ENCODE results near the gene MAP2K5. TPM values are rescaled to one million over a fixed set of nuclear protein-coding genes. Genes with fewer than 3 reads are reported as not detected.

The MAP2K5 gene
- total and polyA plus RNA-seq, 2 experiments from 2014 or later = 6.8 to 13.6 TPM

DNA sequence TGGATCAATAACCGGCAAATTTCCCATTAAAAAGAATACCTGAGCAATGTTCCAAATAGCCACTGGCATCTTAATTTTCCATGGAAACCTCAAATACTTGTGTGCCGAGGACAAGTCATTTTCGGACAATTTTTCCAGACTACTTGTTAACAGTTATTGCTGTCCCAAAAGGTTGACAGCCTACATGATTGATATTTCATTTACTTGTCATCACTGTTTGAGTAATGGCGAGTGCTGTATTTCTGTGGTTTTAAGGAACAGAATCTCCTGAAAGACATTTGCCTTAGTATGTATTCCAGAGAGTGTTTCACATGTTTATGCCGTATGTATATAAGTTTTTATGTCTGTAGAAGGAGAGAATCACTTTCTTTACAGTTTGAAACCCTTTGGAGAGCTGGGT, 36.7 kb downstream of the MAP2K5 start:
- Histone ChIP-seq H3K27me3 (no peaks in the 10 kb centered on the region), H3K4me1 (ENCODE audit: low read depth) (no peaks in the 10 kb centered on the region), H3K4me3 (no peak overlapping the region), H3K9me3 (ENCODE audit: low read depth) (no peaks in the 10 kb centered on the region), H3K36me3 (no peaks in the 10 kb centered on the region), H3K27ac (no peak overlapping the region)
- TF ChIP-seq, protein P1, sequence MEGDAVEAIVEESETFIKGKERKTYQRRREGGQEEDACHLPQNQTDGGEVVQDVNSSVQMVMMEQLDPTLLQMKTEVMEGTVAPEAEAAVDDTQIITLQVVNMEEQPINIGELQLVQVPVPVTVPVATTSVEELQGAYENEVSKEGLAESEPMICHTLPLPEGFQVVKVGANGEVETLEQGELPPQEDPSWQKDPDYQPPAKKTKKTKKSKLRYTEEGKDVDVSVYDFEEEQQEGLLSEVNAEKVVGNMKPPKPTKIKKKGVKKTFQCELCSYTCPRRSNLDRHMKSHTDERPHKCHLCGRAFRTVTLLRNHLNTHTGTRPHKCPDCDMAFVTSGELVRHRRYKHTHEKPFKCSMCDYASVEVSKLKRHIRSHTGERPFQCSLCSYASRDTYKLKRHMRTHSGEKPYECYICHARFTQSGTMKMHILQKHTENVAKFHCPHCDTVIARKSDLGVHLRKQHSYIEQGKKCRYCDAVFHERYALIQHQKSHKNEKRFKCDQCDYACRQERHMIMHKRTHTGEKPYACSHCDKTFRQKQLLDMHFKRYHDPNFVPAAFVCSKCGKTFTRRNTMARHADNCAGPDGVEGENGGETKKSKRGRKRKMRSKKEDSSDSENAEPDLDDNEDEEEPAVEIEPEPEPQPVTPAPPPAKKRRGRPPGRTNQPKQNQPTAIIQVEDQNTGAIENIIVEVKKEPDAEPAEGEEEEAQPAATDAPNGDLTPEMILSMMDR (IDR thresholded peaks at IDR 0.05; ENCODE audit: low read depth, low read length) = no peak
- DNase-seq (ENCODE audit: low read depth in 1 of 2, low spot score in 1 of 2) = no peak

DNA sequence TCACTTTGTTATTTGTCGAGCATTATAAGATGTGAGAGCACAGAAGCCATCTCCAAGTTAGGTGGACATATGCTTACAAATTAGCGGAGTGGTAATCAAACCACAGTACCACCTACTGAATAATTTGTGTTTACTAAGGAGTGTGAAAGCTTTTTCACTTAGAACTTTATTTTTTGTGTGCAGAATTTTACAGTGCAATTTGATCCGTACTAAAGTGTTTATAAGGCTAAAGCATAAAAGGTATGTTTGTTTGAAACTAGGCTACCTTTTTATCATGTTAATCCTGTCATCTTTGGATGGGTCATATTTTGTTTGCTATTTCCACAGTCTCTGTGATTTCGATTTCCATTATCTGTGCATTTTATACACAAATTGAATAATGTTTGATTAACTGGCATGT, 37.5 kb downstream of the MAP2K5 start:
- TF ChIP-seq, protein P1 (IDR thresholded peaks at IDR 0.05; ENCODE audit: low read depth, low read length) = no peak
- no peaks in the 10 kb centered on the region for H3K4me1 ChIP-seq (ENCODE audit: low read depth)
- no peaks in the 10 kb centered on the region for H3K9me3 ChIP-seq (ENCODE audit: low read depth)
- H3K27me3 ChIP-seq = no peaks in the 10 kb centered on the region
- no peak overlapping the region for H3K27ac ChIP-seq
- DNase-seq (ENCODE audit: low read depth in 1 of 2, low spot score in 1 of 2) = no peak
- H3K4me3 ChIP-seq = no peak overlapping the region
- H3K36me3 ChIP-seq = no peaks in the 10 kb centered on the region

DNA sequence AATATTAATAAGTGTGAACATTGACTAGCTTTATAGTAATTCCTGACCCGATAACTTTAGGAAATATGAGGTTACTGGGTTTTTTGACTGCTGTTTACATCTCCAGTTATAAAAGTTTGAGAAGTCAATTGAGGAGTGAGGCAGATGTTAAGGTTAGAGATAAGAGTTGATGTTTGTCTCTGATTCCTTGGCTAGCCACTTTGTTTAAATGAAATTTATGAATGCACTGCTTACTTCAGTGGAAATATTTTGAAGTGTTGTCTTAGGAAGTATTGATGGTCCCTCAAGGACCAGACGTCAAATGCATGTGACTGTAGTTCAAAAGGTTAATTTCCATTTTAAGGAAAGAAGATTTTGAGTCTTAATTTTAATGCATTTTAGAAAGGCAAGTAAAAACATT, 41.7 kb downstream of the MAP2K5 start:
- no peaks in the 10 kb centered on the region for H3K4me1 ChIP-seq (ENCODE audit: low read depth)
- H3K36me3 ChIP-seq = no peaks in the 10 kb centered on the region
- no peaks in the 10 kb centered on the region for H3K27me3 ChIP-seq
- DNase-seq (ENCODE audit: low read depth in 1 of 2, low spot score in 1 of 2) = no peak
- no peak overlapping the region for H3K27ac ChIP-seq
- H3K9me3 ChIP-seq (ENCODE audit: low read depth) = no peaks in the 10 kb centered on the region
- H3K4me3 ChIP-seq = no peak overlapping the region
- TF ChIP-seq, protein P1 (IDR thresholded peaks at IDR 0.05; ENCODE audit: low read depth, low read length) = no peak

DNA sequence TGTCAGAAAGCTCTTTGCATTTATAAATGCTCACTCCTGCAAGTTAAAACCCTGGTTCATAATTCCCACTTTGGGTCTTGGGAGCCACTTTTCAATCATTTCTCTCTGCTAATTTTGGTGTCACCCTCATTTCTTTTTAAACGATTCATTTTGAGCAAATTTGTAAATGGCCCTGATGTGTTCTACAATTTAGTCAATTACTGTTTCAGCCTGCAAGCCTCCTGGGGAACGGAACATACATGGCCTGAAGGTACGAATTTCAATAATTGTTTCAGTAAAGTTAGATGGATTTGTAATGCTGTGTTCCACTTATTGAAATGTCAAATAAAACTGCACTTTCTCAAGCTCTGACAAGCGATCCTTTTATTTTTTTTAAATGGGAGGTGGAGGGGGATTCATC, 43.2 kb downstream of the MAP2K5 start:
- TF ChIP-seq, protein P1 (IDR thresholded peaks at IDR 0.05; ENCODE audit: low read depth, low read length) = no peak
- no peaks in the 10 kb centered on the region for H3K4me1 ChIP-seq (ENCODE audit: low read depth)
- DNase-seq (ENCODE audit: low read depth in 1 of 2, low spot score in 1 of 2) = no peak
- H3K27ac ChIP-seq = no peak overlapping the region
- no peaks in the 10 kb centered on the region for H3K9me3 ChIP-seq (ENCODE audit: low read depth)
- H3K36me3 ChIP-seq = no peaks in the 10 kb centered on the region
- no peaks in the 10 kb centered on the region for H3K27me3 ChIP-seq
- no peak overlapping the region for H3K4me3 ChIP-seq

DNA sequence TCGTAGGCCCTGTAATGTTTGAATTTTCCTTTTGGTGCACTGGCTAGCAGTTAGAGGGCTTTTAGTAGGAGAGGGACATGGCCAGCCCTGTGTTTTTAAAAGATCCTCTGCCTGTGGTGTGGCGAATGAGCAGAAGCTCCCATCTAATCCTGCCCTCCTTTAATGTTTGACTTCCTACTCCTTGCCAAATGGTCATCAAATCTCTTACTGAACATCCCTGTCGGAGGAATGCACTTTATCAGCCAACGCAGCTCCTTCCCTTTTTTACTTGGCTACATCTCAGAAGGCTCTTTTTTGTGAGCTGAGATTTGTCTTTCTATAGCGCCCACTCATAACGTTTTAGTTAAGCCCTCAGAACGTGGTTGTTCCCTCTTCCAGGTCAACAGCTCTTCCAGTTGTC, 44.8 kb downstream of the MAP2K5 start:
- no peak for DNase-seq (ENCODE audit: low read depth in 1 of 2, low spot score in 1 of 2)
- peaks cover 2% of the 10 kb centered on the region for H3K36me3 ChIP-seq
- H3K9me3 ChIP-seq (ENCODE audit: low read depth) = no peaks in the 10 kb centered on the region
- no peaks in the 10 kb centered on the region for H3K27me3 ChIP-seq
- TF ChIP-seq, protein P1 (IDR thresholded peaks at IDR 0.05; ENCODE audit: low read depth, low read length) = no peak
- no peak overlapping the region for H3K4me3 ChIP-seq
- H3K4me1 ChIP-seq (ENCODE audit: low read depth) = no peaks in the 10 kb centered on the region
- H3K27ac ChIP-seq = no peak overlapping the region

DNA sequence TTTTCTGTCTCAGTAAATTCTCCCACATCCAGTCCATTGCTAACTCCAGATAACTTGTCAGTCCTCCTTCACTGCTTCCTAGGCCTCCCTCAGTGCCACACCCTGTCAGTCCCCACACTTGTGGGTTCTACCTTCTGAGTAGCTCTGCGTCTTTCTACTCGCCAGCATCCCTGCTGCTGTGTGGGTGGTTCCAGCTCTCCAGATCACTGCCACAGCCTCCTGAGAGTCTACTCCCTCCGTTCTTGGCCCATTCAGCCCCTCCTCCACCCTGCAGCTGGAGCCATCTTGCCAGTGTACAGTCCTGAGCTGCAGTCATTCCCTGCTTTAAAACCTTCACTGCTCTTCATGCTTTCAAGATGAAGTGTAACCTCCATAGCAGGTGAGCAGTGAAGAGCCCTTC, 45.3 kb downstream of the MAP2K5 start:
- Histone ChIP-seq H3K27ac (no peak overlapping the region), H3K27me3 (no peaks in the 10 kb centered on the region), H3K4me1 (ENCODE audit: low read depth) (no peaks in the 10 kb centered on the region), H3K4me3 (no peak overlapping the region), H3K36me3 (peaks cover 3% of the 10 kb centered on the region), H3K9me3 (ENCODE audit: low read depth) (no peaks in the 10 kb centered on the region)
- no peak for DNase-seq (ENCODE audit: low read depth in 1 of 2, low spot score in 1 of 2)
- TF ChIP-seq, protein P1 (IDR thresholded peaks at IDR 0.05; ENCODE audit: low read depth, low read length) = no peak

Data from cardiac muscle cell (in vitro differentiated cells and primary cell).